Activated CD8-positive, alpha-beta T cell treated with anti-CD3 and anti-CD28 coated beads for 36 hours (primary cell): Measurements from ENCODE around the gene LIN37. TPM values are rescaled to one million over a fixed set of nuclear protein-coding genes. Genes with fewer than 3 reads are reported as not detected.

ENCODE experiments used
- ATAC-seq: fragments of 200-7000 bp; cut with Tn5 transposase; one replicate; pipeline ENCODE4 v1.10.0; 2021; ENCODE audit warnings: mild to moderate bottlenecking, moderate library complexity
- CTCF ChIA-PET: fragments of 350-600 bp; sonication (Branson Sonifier 250); formaldehyde crosslinking; loops from one replicate; lab custom pipeline; 2021; ENCODE audit warnings: antibody characterized with exemption; lab: Charles Lee
- POLR2A ChIA-PET: fragments of 350-600 bp; sonication (Branson Sonifier 250); formaldehyde crosslinking; loops from one replicate; lab custom pipeline; 2021; ENCODE audit warnings: antibody characterized with exemption; lab: Charles Lee
- DNase-seq: peaks from one replicate; pipeline ENCODE4 v3.0.0-alpha.2; 2020
- H3K27ac Mint-ChIP-seq: one replicate; pipeline ENCODE4 v1.8.0; 2021; ENCODE audit warnings: mild to moderate bottlenecking, mixed read lengths
- H3K27me3 Mint-ChIP-seq: one replicate; pipeline ENCODE4 v1.8.0; 2021; ENCODE audit warnings: mixed read lengths
- H3K36me3 Mint-ChIP-seq: one replicate; pipeline ENCODE4 v1.8.0; 2021; ENCODE audit warnings: low read depth, mixed read lengths
- H3K4me1 Mint-ChIP-seq: one replicate; pipeline ENCODE4 v1.8.0; 2021; ENCODE audit warnings: low read depth, mixed read lengths
- H3K4me3 Mint-ChIP-seq: one replicate; pipeline ENCODE4 v1.8.0; 2021; ENCODE audit warnings: mild to moderate bottlenecking, moderate library complexity, mixed read lengths
- H3K9me3 Mint-ChIP-seq: one replicate; pipeline ENCODE4 v1.8.0; 2021; ENCODE audit warnings: mixed read lengths
- CTCF ChIP-seq: fragments of 200-600 bp; IDR thresholded peaks from one replicate; pipeline ENCODE4 v1.8.0; 2022; ENCODE audit warnings: antibody characterized with exemption, mild to moderate bottlenecking
- intact Hi-C: fragments of 100-400 bp; cut with micrococcal nuclease; formaldehyde crosslinking; loops from one replicate; pipeline ENCODE4 v1.10.0; 2022
- total RNA-seq, 2 experiments: library from RNA; stranded (reverse); gene quantifications; one replicate each; pipeline ENCODE4 v1.2.3, GENCODE V29; 2021

LIN37 gene
- total RNA-seq, 2 experiments from 2014 or later = 4.5 to 7.8 TPM

GRCh38 chr19:35782589-35782988 lies 34.2 kb downstream of the LIN37 start:
- H3K9me3 Mint-ChIP-seq = no peaks in the 10 kb centered on the region
- ChIA-PET POLR2A (no interaction called here), CTCF (no interaction called here)
- no peak overlapping the region for H3K27ac Mint-ChIP-seq
- no peak for TF ChIP-seq CTCF
- no peak for ATAC-seq
- H3K36me3 Mint-ChIP-seq = no peaks in the 10 kb centered on the region
- intact Hi-C loops = no loop called here
- no peaks in the 10 kb centered on the region for H3K4me1 Mint-ChIP-seq
- H3K4me3 Mint-ChIP-seq = no peak overlapping the region
- no peaks in the 10 kb centered on the region for H3K27me3 Mint-ChIP-seq
- DNase-seq = no peak

GRCh38 chr19:35783469-35784434 lies 35.4 kb downstream of the LIN37 start:
- ChIA-PET POLR2A (no interaction called here), CTCF (no interaction called here)
- H3K9me3 Mint-ChIP-seq = no peaks in the 10 kb centered on the region
- no peak overlapping the region for H3K4me3 Mint-ChIP-seq
- intact Hi-C loops = no loop called here
- H3K27ac Mint-ChIP-seq = no peak overlapping the region
- no peaks in the 10 kb centered on the region for H3K4me1 Mint-ChIP-seq
- peak; percentile 69 for ATAC-seq
- H3K36me3 Mint-ChIP-seq = no peaks in the 10 kb centered on the region
- TF ChIP-seq CTCF = no peak
- DNase-seq = peak; percentile 32
- H3K27me3 Mint-ChIP-seq = no peaks in the 10 kb centered on the region

DNA sequence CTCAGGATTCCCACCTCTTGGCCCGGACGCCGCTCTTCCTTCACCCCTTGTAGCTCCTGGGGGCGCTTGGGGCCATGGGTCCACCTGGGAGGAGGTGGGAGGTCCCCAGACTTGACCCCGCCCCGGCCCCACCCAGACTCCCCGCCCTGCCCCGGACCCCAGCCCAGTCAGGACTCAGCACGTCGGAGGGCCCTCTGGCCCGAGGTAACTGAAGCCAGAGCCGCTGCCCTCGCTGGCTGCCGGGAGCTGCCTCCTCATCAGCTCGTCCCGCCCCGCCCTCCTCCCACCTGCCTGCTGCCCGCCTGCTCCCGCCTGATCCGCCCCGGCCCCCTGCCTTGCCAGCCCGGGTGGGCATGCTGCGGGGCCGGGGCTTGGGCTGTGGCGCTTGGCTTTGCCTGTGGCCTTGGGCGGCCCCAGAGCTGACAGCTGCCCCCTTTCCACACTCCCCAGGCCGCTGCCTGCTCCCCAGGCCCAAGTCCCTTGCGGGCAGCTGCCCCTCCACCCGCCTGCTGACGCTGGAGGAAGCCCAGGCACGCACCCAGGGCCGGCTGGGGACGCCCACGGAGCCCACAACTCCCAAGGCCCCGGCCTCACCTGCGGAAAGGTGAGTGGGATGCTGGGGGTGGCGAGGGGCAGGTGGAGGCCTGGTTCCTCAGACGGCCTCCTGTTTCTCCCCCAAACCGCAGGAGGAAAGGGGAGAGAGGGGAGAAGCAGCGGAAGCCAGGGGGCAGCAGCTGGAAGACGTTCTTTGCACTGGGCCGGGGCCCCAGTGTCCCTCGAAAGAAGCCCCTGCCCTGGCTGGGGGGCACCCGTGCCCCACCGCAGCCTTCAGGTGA lies 36.3 kb downstream of the LIN37 start:
- TF ChIP-seq CTCF = no peak
- Mint-ChIP-seq H3K36me3 (no peaks in the 10 kb centered on the region), H3K27ac (no peak overlapping the region), H3K27me3 (no peaks in the 10 kb centered on the region), H3K4me1 (no peaks in the 10 kb centered on the region), H3K4me3 (no peak overlapping the region), H3K9me3 (no peaks in the 10 kb centered on the region)
- intact Hi-C loops = no loop called here
- ATAC-seq (no peak), DNase-seq (no peak)
- ChIA-PET POLR2A (no interaction called here), CTCF (no interaction called here)

- Mint-ChIP-seq H3K4me3 (no peak overlapping the region), H3K9me3 (no peaks in the 10 kb centered on the region), H3K27me3 (no peaks in the 10 kb centered on the region), H3K27ac (no peak overlapping the region), H3K4me1 (no peaks in the 10 kb centered on the region), H3K36me3 (no peaks in the 10 kb centered on the region)
- POLR2A ChIA-PET = no interaction called here
- intact Hi-C loops = no loop called here
- CTCF ChIA-PET = no interaction called here
- no peak for TF ChIP-seq CTCF
- DNase-seq (no peak), ATAC-seq (no peak)
Observed at GRCh38 chr19:35785339-35785627, 36.9 kb downstream of the LIN37 start.
